ENCODE results near the gene MAPK9. TPM values are rescaled to one million over a fixed set of nuclear protein-coding genes. Genes with fewer than 3 reads are reported as not detected.

The MAPK9 gene
- total RNA-seq, 4 donors from 2014 or later: 18.3 to 27.0 (median 23.9) TPM

DNA sequence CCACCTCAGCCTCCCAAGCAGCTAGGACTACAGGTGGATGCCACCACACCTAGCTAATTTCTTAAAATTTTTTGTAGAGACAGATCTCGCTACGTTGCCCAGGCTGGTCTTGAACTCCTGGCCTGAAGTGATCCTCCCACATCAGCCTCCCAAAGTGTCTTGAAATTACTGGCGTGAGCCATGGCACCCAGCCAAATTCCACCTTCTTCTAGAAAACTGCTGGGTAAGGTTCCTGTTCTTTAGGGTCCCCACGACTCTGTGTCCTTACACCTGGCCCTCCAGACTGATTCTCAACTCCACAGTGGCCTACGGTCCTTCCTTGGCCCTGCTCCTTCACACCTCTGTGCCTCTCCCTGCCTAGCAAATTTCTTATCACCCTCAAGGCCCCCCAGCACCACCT is 1.9 kb downstream of the MAPK9 start:
- in situ Hi-C loops (cut with MboI; ENCODE audit: low sequenced_read_pairs in 4 of 4): loop anchor here in 3 of 4 donors (5.0 to 10.0 kb wide), 3 partner anchors 175 to 187 kb away; no protein-coding TSS in a partner anchor
- peaks cover 15% of the 10 kb centered on the region in 2 donors for H3K4me1 ChIP-seq
- no peak overlapping the region for H3K4me3 ChIP-seq
- H3K9me3 ChIP-seq: no peaks in the 10 kb centered on the region
- no peaks in the 10 kb centered on the region for H3K27me3 ChIP-seq
- intact Hi-C loops (cut with DNase I; ENCODE audit: low total_unique reads): loop anchor here (5.0 kb wide), 1 partner anchor 522 kb away; no protein-coding TSS in a partner anchor
- no peak overlapping the region for H3K27ac ChIP-seq
- no peak for ATAC-seq
- no peak for DNase-seq
- no peak for TF ChIP-seq POLR2A (IDR thresholded peaks at IDR 0.05)
- TF ChIP-seq, protein P1, sequence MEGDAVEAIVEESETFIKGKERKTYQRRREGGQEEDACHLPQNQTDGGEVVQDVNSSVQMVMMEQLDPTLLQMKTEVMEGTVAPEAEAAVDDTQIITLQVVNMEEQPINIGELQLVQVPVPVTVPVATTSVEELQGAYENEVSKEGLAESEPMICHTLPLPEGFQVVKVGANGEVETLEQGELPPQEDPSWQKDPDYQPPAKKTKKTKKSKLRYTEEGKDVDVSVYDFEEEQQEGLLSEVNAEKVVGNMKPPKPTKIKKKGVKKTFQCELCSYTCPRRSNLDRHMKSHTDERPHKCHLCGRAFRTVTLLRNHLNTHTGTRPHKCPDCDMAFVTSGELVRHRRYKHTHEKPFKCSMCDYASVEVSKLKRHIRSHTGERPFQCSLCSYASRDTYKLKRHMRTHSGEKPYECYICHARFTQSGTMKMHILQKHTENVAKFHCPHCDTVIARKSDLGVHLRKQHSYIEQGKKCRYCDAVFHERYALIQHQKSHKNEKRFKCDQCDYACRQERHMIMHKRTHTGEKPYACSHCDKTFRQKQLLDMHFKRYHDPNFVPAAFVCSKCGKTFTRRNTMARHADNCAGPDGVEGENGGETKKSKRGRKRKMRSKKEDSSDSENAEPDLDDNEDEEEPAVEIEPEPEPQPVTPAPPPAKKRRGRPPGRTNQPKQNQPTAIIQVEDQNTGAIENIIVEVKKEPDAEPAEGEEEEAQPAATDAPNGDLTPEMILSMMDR (IDR thresholded peaks at IDR 0.05 in 4 of 5, conservative IDR thresholded peaks at IDR 0.05 in 1 of 5): no peak
- no peaks in the 10 kb centered on the region for H3K36me3 ChIP-seq

DNA sequence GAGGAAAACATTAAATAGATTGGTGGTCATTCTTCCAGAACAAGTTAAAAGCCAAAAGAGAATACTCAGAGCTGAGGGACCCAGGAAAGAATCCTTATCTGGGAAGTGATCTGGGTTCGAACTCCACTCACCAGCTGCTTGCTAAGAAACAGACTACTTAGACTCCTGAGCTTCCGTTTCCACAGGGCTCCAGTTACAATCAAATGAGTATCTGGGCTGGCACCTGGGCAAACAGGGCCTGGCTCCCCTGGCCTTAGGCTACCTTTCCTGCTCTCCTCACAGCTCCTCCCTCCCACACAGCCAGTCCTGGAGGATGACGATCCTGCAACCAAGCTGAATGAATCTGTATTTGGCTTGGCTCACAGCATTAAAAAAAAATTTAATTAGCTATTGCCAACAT is 2.5 kb downstream of the MAPK9 start:
- no peak for DNase-seq
- no peak for ATAC-seq

DNA sequence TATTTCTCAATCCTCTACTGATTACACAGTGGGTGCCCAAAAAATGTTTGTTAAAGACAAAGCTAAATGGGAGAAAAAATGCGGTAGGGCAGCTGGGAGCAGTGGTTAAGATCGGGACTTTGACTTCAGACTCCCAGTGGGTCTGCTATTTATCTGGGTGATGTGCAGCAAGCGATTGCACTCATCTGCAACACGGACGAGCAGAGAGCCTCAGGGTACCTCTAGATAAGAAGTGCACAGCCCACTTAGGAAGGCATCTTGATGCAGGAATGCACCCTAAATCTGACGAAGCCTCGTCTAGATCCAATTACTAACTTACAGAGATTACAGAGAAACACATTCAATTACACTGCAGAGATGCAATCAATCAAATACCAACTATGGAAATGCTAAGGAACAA is 4.0 kb downstream of the MAPK9 start:
- no peaks in the 10 kb centered on the region for H3K27me3 ChIP-seq
- DNase-seq (no peak), ATAC-seq (no peak)
- no peak overlapping the region for H3K27ac ChIP-seq
- intact Hi-C loops (cut with DNase I; ENCODE audit: low total_unique reads): no loop called here
- H3K4me3 ChIP-seq: no peak overlapping the region
- no peak for TF ChIP-seq POLR2A (IDR thresholded peaks at IDR 0.05)
- TF ChIP-seq, protein P1 (IDR thresholded peaks at IDR 0.05 in 4 of 5, conservative IDR thresholded peaks at IDR 0.05 in 1 of 5): no peak
- H3K9me3 ChIP-seq: no peaks in the 10 kb centered on the region
- in situ Hi-C loops (cut with MboI; ENCODE audit: low sequenced_read_pairs in 4 of 4): loop anchor here in 1 of 4 donors (5.0 kb wide), 1 partner anchor 189 kb away; no protein-coding TSS in a partner anchor
- peaks cover 7 to 10% of the 10 kb centered on the region in 2 donors for H3K4me1 ChIP-seq
- H3K36me3 ChIP-seq: no peaks in the 10 kb centered on the region

More for the DNA sequence above, 2.5 kb downstream of the MAPK9 start:
- Histone ChIP-seq H3K27me3 (no peaks in the 10 kb centered on the region), H3K4me3 (no peak overlapping the region), H3K36me3 (no peaks in the 10 kb centered on the region), H3K9me3 (no peaks in the 10 kb centered on the region), H3K27ac (no peak overlapping the region), H3K4me1 (peaks cover 15% of the 10 kb centered on the region in 2 donors)
- TF ChIP-seq, protein P1 (IDR thresholded peaks at IDR 0.05 in 4 of 5, conservative IDR thresholded peaks at IDR 0.05 in 1 of 5): no peak
- TF ChIP-seq POLR2A (IDR thresholded peaks at IDR 0.05): no peak
- intact Hi-C loops (cut with DNase I; ENCODE audit: low total_unique reads): no loop called here
- in situ Hi-C loops (cut with MboI; ENCODE audit: low sequenced_read_pairs in 4 of 4): loop anchor here in 1 of 4 donors (5.0 kb wide), 1 partner anchor 188 kb away; no protein-coding TSS in a partner anchor

DNA sequence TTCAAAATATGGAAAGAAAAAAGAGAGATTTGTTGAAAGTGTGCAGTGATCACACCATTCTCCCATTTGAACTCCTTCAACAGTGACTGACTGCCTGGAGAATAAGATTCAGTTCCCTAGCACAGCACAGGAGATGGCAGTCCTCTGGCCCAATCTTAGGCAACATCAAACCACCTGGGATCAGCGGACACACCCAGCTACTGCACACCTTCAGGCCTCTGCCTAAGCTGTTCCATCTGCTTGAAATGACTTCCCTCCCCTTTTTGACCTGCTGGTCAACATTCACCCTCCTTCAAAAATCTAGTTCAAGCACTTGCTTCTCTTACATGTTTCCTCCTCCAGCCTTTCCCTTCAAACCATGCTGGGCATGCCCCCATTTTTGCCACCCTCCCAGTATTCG is 4.5 kb downstream of the MAPK9 start:
- DNase-seq (no peak), ATAC-seq (no peak)
- no peak for TF ChIP-seq POLR2A (IDR thresholded peaks at IDR 0.05)
- TF ChIP-seq, protein P1 (IDR thresholded peaks at IDR 0.05 in 4 of 5, conservative IDR thresholded peaks at IDR 0.05 in 1 of 5): no peak
- Histone ChIP-seq H3K27ac (no peak overlapping the region), H3K4me1 (peaks cover 7 to 10% of the 10 kb centered on the region in 2 donors), H3K27me3 (no peaks in the 10 kb centered on the region), H3K4me3 (no peak overlapping the region), H3K36me3 (no peaks in the 10 kb centered on the region), H3K9me3 (no peaks in the 10 kb centered on the region)
- intact Hi-C loops (cut with DNase I; ENCODE audit: low total_unique reads) (no loop called here), in situ Hi-C loops (cut with MboI; ENCODE audit: low sequenced_read_pairs in 4 of 4) (loop anchor here in 1 of 4 donors (5.0 kb wide), 1 partner anchor 190 kb away; no protein-coding TSS in a partner anchor)

DNA sequence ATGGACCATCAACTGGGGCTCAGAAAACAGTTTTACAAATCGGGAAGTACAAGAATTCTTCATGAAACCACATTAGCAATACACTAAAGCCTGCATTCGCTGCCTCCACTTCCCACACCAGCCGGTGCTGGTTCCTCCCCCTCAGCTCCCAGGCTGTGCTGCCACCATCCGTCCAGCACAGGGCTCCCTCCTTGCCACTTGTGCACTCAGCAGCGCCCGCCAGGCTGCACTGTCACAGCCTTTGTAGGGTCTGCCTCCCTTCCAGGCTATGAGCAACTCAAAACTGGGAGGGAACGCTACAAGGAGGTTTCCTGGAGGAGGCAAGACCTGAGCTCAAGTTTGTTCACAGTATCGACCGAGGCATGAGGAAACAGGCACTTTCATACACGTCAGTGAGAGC is 7.7 kb downstream of the MAPK9 start:
- Histone ChIP-seq H3K9me3 (no peaks in the 10 kb centered on the region), H3K4me1 (no peaks in the 10 kb centered on the region), H3K27me3 (no peaks in the 10 kb centered on the region), H3K4me3 (no peak overlapping the region), H3K36me3 (peaks cover 0 to 19% of the 10 kb centered on the region in 2 donors), H3K27ac (no peak overlapping the region)
- TF ChIP-seq, protein P1 (IDR thresholded peaks at IDR 0.05 in 4 of 5, conservative IDR thresholded peaks at IDR 0.05 in 1 of 5): no peak
- no peak for TF ChIP-seq POLR2A (IDR thresholded peaks at IDR 0.05)
- intact Hi-C loops (cut with DNase I; ENCODE audit: low total_unique reads) (no loop called here), in situ Hi-C loops (cut with MboI; ENCODE audit: low sequenced_read_pairs in 4 of 4) (no loop called here)
- ATAC-seq (no peak), DNase-seq (no peak)

Data from gastrocnemius medialis (tissue), 4 donors.